Lower leg skin (tissue), 4 donors: ENCODE measurements around the gene TMEM145. TPM values are rescaled to one million over a fixed set of nuclear protein-coding genes. Genes with fewer than 3 reads are reported as not detected.

Source experiments
- DNase-seq, 2 donors: peaks; one replicate each; pipeline ENCODE4 v3.0.0-alpha.2; 2019; ENCODE audit warnings: low spot score in 2 of 2
- H3K4me3 ChIP-seq: fragments of 200-600 bp; sonication (generic); 2 replicates; pipeline ENCODE4 v1.5.1; 2017; ENCODE audit warnings: mild to moderate bottlenecking, low read depth; ENCODE audit not compliant: poor library complexity, severe bottlenecking
- POLR2A ChIP-seq, 2 donors: fragments of 450-650 bp; IDR thresholded peaks; one replicate each; pipeline ENCODE4 v1.6.1; 2016 to 2017; ENCODE audit warnings: antibody characterized with exemption in 2 of 2, mild to moderate bottlenecking in 1 of 2, moderate library complexity in 1 of 2
- WGBS, 2 donors: methylation state at CpG; one replicate each; pipeline ENCODE4 v1.1.5; 2018; 5-methylcytosine and 5-hydroxymethylcytosine counted together
- intact Hi-C: fragments of 100-400 bp; cut with DNase I; formaldehyde crosslinking; loops from one replicate; pipeline ENCODE4 v1.15.0; 2023; ENCODE audit warnings: low total_unique reads
- total RNA-seq, 4 donors: library from RNA; depleted of rRNA; stranded (reverse); fragments of >200 nt; gene quantifications; one replicate each; pipeline ENCODE4 v1.1.0, GENCODE V29; 2016
- TF ChIP-seq, protein P1 (sequence below), 3 donors: fragments of 450-650 bp; IDR thresholded peaks; one replicate each; pipeline ENCODE4 v1.5.1; 2016; ENCODE audit warnings: antibody characterized with exemption in 3 of 3, mild to moderate bottlenecking in 3 of 3, moderate library complexity in 2 of 3

TMEM145 gene
- total RNA-seq, 4 donors from 2014 or later = 0.88 TPM; not detected in 3

DNA sequence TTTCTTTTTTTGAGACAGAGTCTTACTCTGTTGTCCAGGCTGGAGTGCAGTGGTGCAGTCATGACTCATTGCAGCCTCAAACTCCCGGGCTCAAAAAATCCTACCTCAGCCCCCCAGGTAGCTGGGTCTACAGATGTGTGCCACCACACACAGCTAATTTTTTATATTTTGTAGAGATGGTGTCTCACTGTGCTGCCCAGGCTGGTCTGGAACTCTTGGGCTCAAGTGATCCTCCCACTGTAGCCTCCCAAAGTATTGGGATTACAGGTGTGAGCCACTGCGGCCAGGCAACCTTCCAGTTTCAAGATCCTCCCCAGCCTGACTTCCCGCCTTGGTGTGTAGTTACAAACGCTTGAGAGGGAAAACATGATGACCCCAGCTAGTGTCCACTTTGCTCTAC, 54.8 kb downstream of the TMEM145 start:
- H3K4me3 ChIP-seq = no peak overlapping the region
- intact Hi-C loops = no loop called here
- DNase-seq = no peak
- 92 to 97% methylated on average over 4 of the region's 4 CpGs for WGBS, 2 donors
- TF ChIP-seq, protein P1, sequence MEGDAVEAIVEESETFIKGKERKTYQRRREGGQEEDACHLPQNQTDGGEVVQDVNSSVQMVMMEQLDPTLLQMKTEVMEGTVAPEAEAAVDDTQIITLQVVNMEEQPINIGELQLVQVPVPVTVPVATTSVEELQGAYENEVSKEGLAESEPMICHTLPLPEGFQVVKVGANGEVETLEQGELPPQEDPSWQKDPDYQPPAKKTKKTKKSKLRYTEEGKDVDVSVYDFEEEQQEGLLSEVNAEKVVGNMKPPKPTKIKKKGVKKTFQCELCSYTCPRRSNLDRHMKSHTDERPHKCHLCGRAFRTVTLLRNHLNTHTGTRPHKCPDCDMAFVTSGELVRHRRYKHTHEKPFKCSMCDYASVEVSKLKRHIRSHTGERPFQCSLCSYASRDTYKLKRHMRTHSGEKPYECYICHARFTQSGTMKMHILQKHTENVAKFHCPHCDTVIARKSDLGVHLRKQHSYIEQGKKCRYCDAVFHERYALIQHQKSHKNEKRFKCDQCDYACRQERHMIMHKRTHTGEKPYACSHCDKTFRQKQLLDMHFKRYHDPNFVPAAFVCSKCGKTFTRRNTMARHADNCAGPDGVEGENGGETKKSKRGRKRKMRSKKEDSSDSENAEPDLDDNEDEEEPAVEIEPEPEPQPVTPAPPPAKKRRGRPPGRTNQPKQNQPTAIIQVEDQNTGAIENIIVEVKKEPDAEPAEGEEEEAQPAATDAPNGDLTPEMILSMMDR (IDR thresholded peaks at IDR 0.05) = no peak
- TF ChIP-seq POLR2A (IDR thresholded peaks at IDR 0.05) = no peak

DNA sequence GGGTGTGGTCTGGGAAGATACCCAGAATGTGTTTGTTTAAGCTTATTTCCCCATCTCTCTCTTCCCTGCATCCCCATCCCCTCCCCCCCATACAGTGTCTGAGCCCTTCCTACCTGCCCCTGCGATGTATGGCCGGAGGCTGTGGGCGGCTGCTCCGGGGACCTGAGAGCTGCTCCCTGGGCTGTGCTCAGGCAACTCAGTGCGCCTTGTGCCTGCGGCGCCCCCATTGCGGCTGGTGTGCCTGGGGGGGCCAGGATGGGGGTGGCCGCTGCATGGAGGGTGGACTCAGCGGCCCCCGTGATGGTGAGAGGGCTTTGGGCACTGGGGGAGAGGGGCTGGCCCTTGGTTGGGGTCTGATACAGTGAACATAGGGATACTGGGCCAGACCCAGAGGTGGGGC, 55.3 kb downstream of the TMEM145 start:
- 93% methylated on average over 11 of the region's 11 CpGs for WGBS, 2 donors
- no peak overlapping the region for H3K4me3 ChIP-seq
- intact Hi-C loops = no loop called here
- no peak for DNase-seq
- TF ChIP-seq, protein P1 (IDR thresholded peaks at IDR 0.05) = no peak
- TF ChIP-seq POLR2A (IDR thresholded peaks at IDR 0.05) = no peak

DNA sequence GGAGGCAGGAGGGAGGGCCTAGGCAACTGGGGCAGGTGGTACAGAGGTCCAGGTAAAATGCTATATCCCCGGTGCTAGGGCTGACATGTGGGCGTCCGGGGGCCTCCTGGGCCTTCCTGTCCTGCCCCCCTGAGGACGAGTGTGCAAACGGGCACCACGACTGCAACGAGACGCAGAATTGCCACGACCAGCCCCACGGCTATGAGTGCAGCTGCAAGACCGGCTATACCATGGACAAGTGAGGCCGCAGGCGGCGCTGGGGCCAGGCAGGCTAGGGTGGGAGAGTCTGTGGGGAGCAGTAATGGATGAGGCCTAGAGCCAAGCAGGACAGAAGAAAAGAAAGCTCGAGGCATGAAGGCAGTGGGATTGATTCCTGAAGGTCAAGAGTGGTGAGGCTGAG, 55.7 kb downstream of the TMEM145 start:
- no peak overlapping the region for H3K4me3 ChIP-seq
- TF ChIP-seq, protein P1 (IDR thresholded peaks at IDR 0.05) = no peak
- TF ChIP-seq POLR2A (IDR thresholded peaks at IDR 0.05) = no peak
- intact Hi-C loops = no loop called here
- DNase-seq = no peak
- 91 to 99% methylated on average over 15 of the region's 15 CpGs for WGBS, 2 donors

DNA sequence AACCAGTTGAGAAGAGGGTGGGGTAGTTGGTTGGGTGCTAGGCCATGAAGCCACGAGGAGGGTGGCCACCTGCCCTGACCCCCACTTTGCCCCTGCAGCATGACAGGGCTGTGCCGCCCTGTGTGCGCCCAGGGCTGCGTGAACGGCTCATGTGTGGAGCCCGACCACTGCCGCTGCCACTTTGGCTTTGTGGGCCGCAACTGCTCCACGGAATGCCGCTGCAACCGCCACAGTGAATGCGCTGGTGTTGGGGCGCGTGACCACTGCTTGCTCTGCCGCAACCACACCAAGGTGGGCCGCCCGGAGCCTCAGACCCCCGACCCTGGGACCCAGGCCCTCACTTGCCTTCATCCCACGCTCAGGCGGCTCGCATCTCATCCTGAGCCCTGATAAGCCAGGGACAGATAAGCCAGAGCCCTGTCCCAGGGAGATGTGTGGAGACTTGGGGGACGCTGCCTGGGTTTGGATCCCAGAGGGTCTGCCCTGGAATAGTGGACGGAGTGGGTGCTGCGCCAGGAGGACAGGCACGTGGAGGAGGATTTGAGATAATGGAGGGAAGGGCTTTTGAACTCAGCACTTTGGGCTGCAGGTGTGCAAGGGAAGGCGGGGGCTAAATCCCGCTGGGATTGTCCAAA, 56.4 kb downstream of the TMEM145 start:
- DNase-seq = no peak
- TF ChIP-seq, protein P1 (IDR thresholded peaks at IDR 0.05) = no peak
- no peak for TF ChIP-seq POLR2A (IDR thresholded peaks at IDR 0.05)
- no peak overlapping the region for H3K4me3 ChIP-seq
- WGBS, 2 donors = 90 to 93% methylated on average over 27 of the region's 27 CpGs
- intact Hi-C loops = no loop called here

DNA sequence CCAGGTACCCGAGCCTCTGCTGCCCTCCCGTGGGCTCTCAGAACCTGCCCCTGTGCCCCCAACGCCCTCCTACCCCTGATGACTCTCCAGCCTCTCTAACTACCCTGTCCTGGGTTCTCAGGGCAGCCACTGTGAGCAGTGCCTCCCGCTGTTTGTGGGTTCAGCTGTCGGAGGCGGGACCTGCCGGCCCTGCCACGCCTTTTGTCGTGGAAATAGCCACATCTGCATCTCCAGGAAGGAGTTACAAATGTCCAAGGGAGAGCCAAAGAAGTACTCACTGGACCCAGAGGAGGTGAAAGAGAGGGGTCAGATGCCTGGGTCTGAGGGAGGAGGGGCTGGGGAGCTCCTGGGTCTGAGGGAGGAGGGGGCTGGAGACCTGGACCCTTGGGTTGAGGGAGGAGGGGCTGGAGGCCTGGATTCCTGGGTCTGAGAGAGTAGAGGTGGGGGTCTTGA, 57.0 kb downstream of the TMEM145 start:
- no peak for DNase-seq
- intact Hi-C loops = no loop called here
- 84 to 86% methylated on average over 8 to 9 of the region's 9 CpGs for WGBS, 2 donors
- TF ChIP-seq, protein P1 (IDR thresholded peaks at IDR 0.05) = no peak
- no peak for TF ChIP-seq POLR2A (IDR thresholded peaks at IDR 0.05)
- H3K4me3 ChIP-seq = no peak overlapping the region
